ENCODE measurements around the gene PLAAT3. TPM values are rescaled to one million over a fixed set of nuclear protein-coding genes. Genes with fewer than 3 reads are reported as not detected.
"Not testable (repeated sequence)": the region's sequence is repeated elsewhere in the genome, so short reads cannot be mapped to it uniquely, and the experiment has no call there.

The PLAAT3 gene
- total and polyA plus RNA-seq, 4 donors = 40.0 to 50.0 (median 45.1) TPM

DNA sequence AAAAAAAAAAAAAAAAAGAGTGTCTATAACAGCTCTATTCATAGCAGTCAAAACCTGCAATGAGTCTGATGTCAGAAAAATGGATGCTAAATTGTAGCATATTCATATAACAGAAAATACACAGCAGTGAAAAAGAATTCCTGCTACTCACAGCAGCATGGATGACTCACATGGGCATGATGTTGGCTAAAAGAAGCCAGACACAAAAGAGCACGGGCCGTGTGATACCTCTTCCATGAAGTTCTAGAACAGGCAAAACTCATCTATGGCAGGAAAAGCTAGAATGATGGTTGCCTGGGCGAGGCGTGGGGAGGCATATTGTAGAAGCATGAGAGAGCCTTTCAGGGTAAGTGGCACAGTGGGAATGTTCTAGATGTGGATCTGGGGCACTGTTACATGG is 18.9 kb downstream of the PLAAT3 start:
- no peak for DNase-seq (ENCODE audit: low read depth in 4 of 6, low spot score in 6 of 6)
- 97% methylated on average over 4 of the region's 4 CpGs for WGBS (ENCODE audit: insufficient coverage)
- H3K27me3 ChIP-seq (ENCODE audit: control insufficient read depth, insufficient read depth, low read length) = no peaks in the 10 kb centered on the region
- peaks cover 4% of the 10 kb centered on the region for H3K4me1 ChIP-seq (ENCODE audit: control insufficient read depth, insufficient read depth, low read length)
- no peak overlapping the region for H3K4me3 ChIP-seq (ENCODE audit: low read depth, low read length)
- H3K36me3 ChIP-seq (ENCODE audit: control insufficient read depth, insufficient read depth, low read length) = peaks cover 4% of the 10 kb centered on the region
- H3K9me3 ChIP-seq (ENCODE audit: control insufficient read depth, insufficient read depth, low read length) = no peaks in the 10 kb centered on the region
- no peak overlapping the region for H3K27ac ChIP-seq (ENCODE audit: low read depth, low read length)

GRCh38 chr11:63592975-63593395 is 21.2 kb downstream of the PLAAT3 start:
- H3K27ac ChIP-seq (ENCODE audit: low read depth, low read length) = no peak overlapping the region
- H3K27me3 ChIP-seq (ENCODE audit: control insufficient read depth, insufficient read depth, low read length) = no peaks in the 10 kb centered on the region
- H3K9me3 ChIP-seq (ENCODE audit: control insufficient read depth, insufficient read depth, low read length) = no peaks in the 10 kb centered on the region
- peaks cover 8% of the 10 kb centered on the region for H3K36me3 ChIP-seq (ENCODE audit: control insufficient read depth, insufficient read depth, low read length)
- WGBS (ENCODE audit: insufficient coverage) = 52% methylated on average over 3 of the region's 4 CpGs
- H3K4me3 ChIP-seq (ENCODE audit: low read depth, low read length) = no peak overlapping the region
- DNase-seq (ENCODE audit: low read depth in 4 of 6, low spot score in 6 of 6) = no peak
- no peaks in the 10 kb centered on the region for H3K4me1 ChIP-seq (ENCODE audit: control insufficient read depth, insufficient read depth, low read length)

GRCh38 chr11:63590024-63590788 is 24.0 kb downstream of the PLAAT3 start:
- Histone ChIP-seq H3K27ac (ENCODE audit: low read depth, low read length) (no peak overlapping the region), H3K27me3 (ENCODE audit: control insufficient read depth, insufficient read depth, low read length) (no peaks in the 10 kb centered on the region), H3K4me1 (ENCODE audit: control insufficient read depth, insufficient read depth, low read length) (no peaks in the 10 kb centered on the region), H3K9me3 (ENCODE audit: control insufficient read depth, insufficient read depth, low read length) (no peaks in the 10 kb centered on the region), H3K4me3 (ENCODE audit: low read depth, low read length) (no peak overlapping the region), H3K36me3 (ENCODE audit: control insufficient read depth, insufficient read depth, low read length) (peaks cover 7% of the 10 kb centered on the region)
- no peak for DNase-seq (ENCODE audit: low read depth in 4 of 6, low spot score in 6 of 6)
- WGBS (ENCODE audit: insufficient coverage) = 91% methylated on average over 18 of the region's 18 CpGs

GRCh38 chr11:63589000-63589399 is 25.2 kb downstream of the PLAAT3 start:
- WGBS (ENCODE audit: insufficient coverage) = no CpG with 5 or more reads among the region's 3 CpGs
- H3K27ac ChIP-seq (ENCODE audit: low read depth, low read length) = no peak overlapping the region
- no peak overlapping the region for H3K4me3 ChIP-seq (ENCODE audit: low read depth, low read length)
- no peaks in the 10 kb centered on the region for H3K27me3 ChIP-seq (ENCODE audit: control insufficient read depth, insufficient read depth, low read length)
- peaks cover 7% of the 10 kb centered on the region for H3K36me3 ChIP-seq (ENCODE audit: control insufficient read depth, insufficient read depth, low read length)
- H3K9me3 ChIP-seq (ENCODE audit: control insufficient read depth, insufficient read depth, low read length) = no peaks in the 10 kb centered on the region
- H3K4me1 ChIP-seq (ENCODE audit: control insufficient read depth, insufficient read depth, low read length) = no peaks in the 10 kb centered on the region
- DNase-seq (ENCODE audit: low read depth in 4 of 6, low spot score in 6 of 6) = no peak

DNA sequence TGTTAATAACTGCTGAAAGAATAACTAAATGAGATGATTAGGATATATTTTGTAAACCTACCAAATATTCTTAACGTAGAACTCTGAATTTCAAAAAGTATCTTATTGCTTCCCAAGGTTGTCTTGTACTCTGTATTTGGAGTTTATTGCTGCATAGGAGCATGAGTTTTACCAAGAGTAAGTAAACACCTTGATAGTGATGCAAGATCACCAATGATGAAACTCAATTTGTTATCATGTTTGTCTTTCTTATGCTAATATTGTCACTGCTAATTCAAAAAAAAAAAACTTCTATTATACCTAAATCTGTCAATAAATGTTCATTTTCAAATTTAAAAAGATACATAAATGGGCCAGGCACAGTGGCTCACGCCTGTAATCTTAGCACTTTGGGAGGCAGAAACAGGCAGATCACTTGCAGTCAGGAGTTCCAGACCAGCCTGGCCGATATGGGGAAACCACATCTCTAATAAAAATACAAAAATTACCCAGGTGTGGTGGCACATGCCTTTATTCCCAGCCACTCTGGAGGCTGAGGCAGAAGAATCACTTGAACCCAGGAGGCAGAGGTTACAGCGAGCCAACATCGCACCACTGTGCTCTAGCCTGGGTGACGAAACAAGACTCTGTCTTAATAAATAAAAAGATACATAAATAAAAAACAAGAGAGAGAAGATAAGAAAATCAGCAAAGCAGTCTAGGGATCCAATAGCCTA is 27.6 kb downstream of the PLAAT3 start:
- H3K27me3 ChIP-seq (ENCODE audit: control insufficient read depth, insufficient read depth, low read length) = no peaks in the 10 kb centered on the region
- peaks cover 7% of the 10 kb centered on the region for H3K36me3 ChIP-seq (ENCODE audit: control insufficient read depth, insufficient read depth, low read length)
- no peak for DNase-seq (ENCODE audit: low read depth in 4 of 6, low spot score in 6 of 6)
- H3K4me3 ChIP-seq (ENCODE audit: low read depth, low read length) = no peak overlapping the region
- WGBS (ENCODE audit: insufficient coverage) = no CpG with 5 or more reads among the region's 6 CpGs
- no peaks in the 10 kb centered on the region for H3K4me1 ChIP-seq (ENCODE audit: control insufficient read depth, insufficient read depth, low read length)
- H3K9me3 ChIP-seq (ENCODE audit: control insufficient read depth, insufficient read depth, low read length) = no peaks in the 10 kb centered on the region
- H3K27ac ChIP-seq (ENCODE audit: low read depth, low read length) = no peak overlapping the region

- Histone ChIP-seq H3K4me3 (ENCODE audit: low read depth, low read length) (no peak overlapping the region), H3K9me3 (ENCODE audit: control insufficient read depth, insufficient read depth, low read length) (no peaks in the 10 kb centered on the region), H3K27me3 (ENCODE audit: control insufficient read depth, insufficient read depth, low read length) (no peaks in the 10 kb centered on the region), H3K4me1 (ENCODE audit: control insufficient read depth, insufficient read depth, low read length) (no peaks in the 10 kb centered on the region), H3K36me3 (ENCODE audit: control insufficient read depth, insufficient read depth, low read length) (peaks cover 2% of the 10 kb centered on the region), H3K27ac (ENCODE audit: low read depth, low read length) (peak overlapping the region; percentile 76)
- peak in 1 of 6 donors; percentile 23 for DNase-seq (ENCODE audit: low read depth in 4 of 6, low spot score in 6 of 6)
These were observed 30.9 kb downstream of the PLAAT3 start for GRCh38 chr11:63583357-63583677.

GRCh38 chr11:63581224-63581623 is 33.0 kb downstream of the PLAAT3 start:
- H3K27ac ChIP-seq (ENCODE audit: low read depth, low read length); H3K36me3 ChIP-seq (ENCODE audit: control insufficient read depth, insufficient read depth, low read length); DNase-seq (ENCODE audit: low read depth in 4 of 6, low spot score in 6 of 6); H3K4me3 ChIP-seq (ENCODE audit: low read depth, low read length); H3K4me1 ChIP-seq (ENCODE audit: control insufficient read depth, insufficient read depth, low read length); H3K9me3 ChIP-seq (ENCODE audit: control insufficient read depth, insufficient read depth, low read length); H3K27me3 ChIP-seq (ENCODE audit: control insufficient read depth, insufficient read depth, low read length): not testable (repeated sequence)
- 92% methylated on average over 4 of the region's 7 CpGs for WGBS (ENCODE audit: insufficient coverage)

- not testable (repeated sequence) for H3K9me3 ChIP-seq (ENCODE audit: control insufficient read depth, insufficient read depth, low read length); H3K4me3 ChIP-seq (ENCODE audit: low read depth, low read length); H3K4me1 ChIP-seq (ENCODE audit: control insufficient read depth, insufficient read depth, low read length); DNase-seq (ENCODE audit: low read depth in 4 of 6, low spot score in 6 of 6); H3K27ac ChIP-seq (ENCODE audit: low read depth, low read length); H3K36me3 ChIP-seq (ENCODE audit: control insufficient read depth, insufficient read depth, low read length); H3K27me3 ChIP-seq (ENCODE audit: control insufficient read depth, insufficient read depth, low read length)
- no CpG with 5 or more reads among the region's 3 CpGs for WGBS (ENCODE audit: insufficient coverage)
These were observed 35.4 kb downstream of the PLAAT3 start for GRCh38 chr11:63578882-63579281.

GRCh38 chr11:63574856-63575602 is 39.2 kb downstream of the PLAAT3 start:
- DNase-seq (ENCODE audit: low read depth in 4 of 6, low spot score in 6 of 6) = peak in 1 of 6 donors; percentile 25
- 64% methylated on average over 9 of the region's 10 CpGs for WGBS (ENCODE audit: insufficient coverage)
- Histone ChIP-seq H3K9me3 (ENCODE audit: control insufficient read depth, insufficient read depth, low read length) (no peaks in the 10 kb centered on the region), H3K27ac (ENCODE audit: low read depth, low read length) (peak overlapping the region; percentile 70), H3K36me3 (ENCODE audit: control insufficient read depth, insufficient read depth, low read length) (no peaks in the 10 kb centered on the region), H3K4me1 (ENCODE audit: control insufficient read depth, insufficient read depth, low read length) (peaks cover 8% of the 10 kb centered on the region), H3K27me3 (ENCODE audit: control insufficient read depth, insufficient read depth, low read length) (no peaks in the 10 kb centered on the region), H3K4me3 (ENCODE audit: low read depth, low read length) (peak overlapping the region; percentile 1)
